HepG2 (cell line): ENCODE results near the gene SLC12A5. TPM values are rescaled to one million over a fixed set of nuclear protein-coding genes. Genes with fewer than 3 reads are reported as not detected.
A peak's percentile ranks its signal among the peaks of the same experiment; 100 is the strongest.

Experiments
- AGO2 ChIP-seq: fragments of 200-400 bp; formaldehyde crosslinking; optimal IDR thresholded peaks from 2 replicates; pipeline ENCODE3; 2017; ENCODE audit warnings: mild to moderate bottlenecking, low read depth, low read length, moderate library complexity
- AKNA ChIP-seq: sonication (generic); formaldehyde crosslinking; IDR thresholded peaks from 2 replicates; pipeline ENCODE4 v1.4.0; 2020; ENCODE audit warnings: missing genetic modification reagents, borderline replicate concordance
- ETS1 ChIP-seq: sonication (generic); formaldehyde crosslinking; IDR thresholded peaks from 2 replicates; pipeline ENCODE4 v1.4.0; 2020; ENCODE audit warnings: missing genetic modification reagents
- JUNB ChIP-seq: sonication (generic); formaldehyde crosslinking; IDR thresholded peaks from 2 replicates; pipeline ENCODE4 v1.8.0; 2022; ENCODE audit warnings: missing genetic modification reagents, mild to moderate bottlenecking, borderline replicate concordance
- KLF13 ChIP-seq: sonication (generic); formaldehyde crosslinking; IDR thresholded peaks from 2 replicates; pipeline ENCODE4 v1.4.0; 2020; ENCODE audit warnings: mild to moderate bottlenecking, missing genetic modification reagents
- NR2F6 ChIP-seq, 2 experiments: IDR thresholded peaks; 2 replicates each; pipeline ENCODE4 v1.6.1; 2016; ENCODE audit warnings: antibody characterized with exemption in 1 of 2, mild to moderate bottlenecking in 1 of 2
- RCOR2 ChIP-seq: IDR thresholded peaks from 2 replicates; pipeline ENCODE4 v1.6.1; 2016; ENCODE audit warnings: missing biosample characterization, missing genetic modification reagents
- TGIF2 ChIP-seq: IDR thresholded peaks from 2 replicates; pipeline ENCODE4 v1.6.1; 2016; ENCODE audit warnings: control low read depth, missing compliant biosample characterization
- THAP8 ChIP-seq: sonication (generic); formaldehyde crosslinking; IDR thresholded peaks from 2 replicates; pipeline ENCODE4 v1.5.1; 2020; ENCODE audit warnings: missing genetic modification reagents, mild to moderate bottlenecking, borderline replicate concordance
- ZNF234 ChIP-seq: sonication (generic); formaldehyde crosslinking; conservative IDR thresholded peaks from 2 replicates; pipeline ENCODE4 v1.5.1; 2020; ENCODE audit warnings: mild to moderate bottlenecking, missing genetic modification reagents
- ZNF280D ChIP-seq: sonication (generic); formaldehyde crosslinking; IDR thresholded peaks from 2 replicates; pipeline ENCODE4 v1.5.1; 2020; ENCODE audit warnings: mild to moderate bottlenecking, missing genetic modification reagents
- ZNF296 ChIP-seq: sonication (generic); formaldehyde crosslinking; conservative IDR thresholded peaks from 2 replicates; pipeline ENCODE4 v1.5.0; 2020; ENCODE audit warnings: mild to moderate bottlenecking, missing genetic modification reagents
- ZNF629 ChIP-seq: sonication (generic); formaldehyde crosslinking; conservative IDR thresholded peaks from 2 replicates; pipeline ENCODE4 v1.5.0; 2020; ENCODE audit warnings: missing genetic modification reagents
- polyA plus RNA-seq, 8 experiments: library from polyadenylated mRNA; depleted of rRNA in 3 of 8; stranded (reverse) in 7 of 8; unstranded in 1 of 8; fragments of >200 nt; fragmentation: Illumina TruSeq in 4 of 8; extraction: Trizol in 4 of 8; gene quantifications; 2 replicates each; pipeline versions ENCODE4 v1.2.1 to v1.2.3, GENCODE V29; 2011 to 2016; ENCODE audit warnings: low read depth in 4 of 8, missing spikeins in 1 of 8, mixed read lengths in 1 of 8; ENCODE audit not compliant: insufficient read depth in 1 of 8
- total RNA-seq, 5 experiments: library from RNA; depleted of rRNA; stranded (reverse); fragments of >200 nt; fragmentation: Illumina TruSeq; extraction: Trizol; gene quantifications; 2 replicates each; pipeline ENCODE4 v1.2.3, GENCODE V29; 2016; ENCODE audit warnings: low read depth in 1 of 5
- TF ChIP-seq, protein P1 (sequence below): sonication (generic); formaldehyde crosslinking; IDR thresholded peaks from 2 replicates; pipeline ENCODE4 v1.5.0; 2020; ENCODE audit warnings: mild to moderate bottlenecking, missing genetic modification reagents, borderline replicate concordance

The SLC12A5 gene
- total and polyA plus RNA-seq, 2 of the 13 experiments (the other 11 are each of a cell fraction or from before 2014, with no cell fraction given): 4.3 to 5.4 TPM

GRCh38 chr20:46040902-46041535, 12.0 kb downstream of the SLC12A5 start (continued):
- TF ChIP-seq, protein P1, sequence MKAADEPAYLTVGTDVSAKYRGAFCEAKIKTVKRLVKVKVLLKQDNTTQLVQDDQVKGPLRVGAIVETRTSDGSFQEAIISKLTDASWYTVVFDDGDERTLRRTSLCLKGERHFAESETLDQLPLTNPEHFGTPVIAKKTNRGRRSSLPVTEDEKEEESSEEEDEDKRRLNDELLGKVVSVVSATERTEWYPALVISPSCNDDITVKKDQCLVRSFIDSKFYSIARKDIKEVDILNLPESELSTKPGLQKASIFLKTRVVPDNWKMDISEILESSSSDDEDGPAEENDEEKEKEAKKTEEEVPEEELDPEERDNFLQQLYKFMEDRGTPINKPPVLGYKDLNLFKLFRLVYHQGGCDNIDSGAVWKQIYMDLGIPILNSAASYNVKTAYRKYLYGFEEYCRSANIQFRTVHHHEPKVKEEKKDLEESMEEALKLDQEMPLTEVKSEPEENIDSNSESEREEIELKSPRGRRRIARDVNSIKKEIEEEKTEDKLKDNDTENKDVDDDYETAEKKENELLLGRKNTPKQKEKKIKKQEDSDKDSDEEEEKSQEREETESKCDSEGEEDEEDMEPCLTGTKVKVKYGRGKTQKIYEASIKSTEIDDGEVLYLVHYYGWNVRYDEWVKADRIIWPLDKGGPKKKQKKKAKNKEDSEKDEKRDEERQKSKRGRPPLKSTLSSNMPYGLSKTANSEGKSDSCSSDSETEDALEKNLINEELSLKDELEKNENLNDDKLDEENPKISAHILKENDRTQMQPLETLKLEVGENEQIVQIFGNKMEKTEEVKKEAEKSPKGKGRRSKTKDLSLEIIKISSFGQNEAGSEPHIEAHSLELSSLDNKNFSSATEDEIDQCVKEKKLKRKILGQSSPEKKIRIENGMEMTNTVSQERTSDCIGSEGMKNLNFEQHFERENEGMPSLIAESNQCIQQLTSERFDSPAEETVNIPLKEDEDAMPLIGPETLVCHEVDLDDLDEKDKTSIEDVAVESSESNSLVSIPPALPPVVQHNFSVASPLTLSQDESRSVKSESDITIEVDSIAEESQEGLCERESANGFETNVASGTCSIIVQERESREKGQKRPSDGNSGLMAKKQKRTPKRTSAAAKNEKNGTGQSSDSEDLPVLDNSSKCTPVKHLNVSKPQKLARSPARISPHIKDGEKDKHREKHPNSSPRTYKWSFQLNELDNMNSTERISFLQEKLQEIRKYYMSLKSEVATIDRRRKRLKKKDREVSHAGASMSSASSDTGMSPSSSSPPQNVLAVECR (CRISPR knock-in tag): no peak; the same call in 1 of the 2 replicates
- no peak for TF ChIP-seq KLF13
- no peak for TF ChIP-seq NR2F6 (IDR thresholded peaks at IDR 0.05)
- TF ChIP-seq NR2F6 (CRISPR knock-in tag; IDR thresholded peaks at IDR 0.05): peak; percentile 60; the same call in 1 of the 2 replicates
- TF ChIP-seq ETS1 (CRISPR knock-in tag): peak; percentile 95; the same call in 1 of the 2 replicates
- TF ChIP-seq AGO2: no peak
- TF ChIP-seq ZNF280D (CRISPR knock-in tag): peak; percentile 78; the same call in 1 of the 2 replicates
- 0 out of 2 replicates have a peak, but pooled peaks have one; percentile 56 for TF ChIP-seq ZNF629 (CRISPR knock-in tag)
- no peak for TF ChIP-seq THAP8
- TF ChIP-seq RCOR2 (CRISPR knock-in tag): 0 out of 2 replicates have a peak, but pooled peaks have one; percentile 40
- TF ChIP-seq JUNB: 0 out of 2 replicates have a peak, but pooled peaks have one; percentile 46
- TF ChIP-seq ZNF234: no peak
- no peak; the same call in 1 of the 2 replicates for TF ChIP-seq ZNF296 (CRISPR knock-in tag)
- peak; percentile 95 for TF ChIP-seq TGIF2 (CRISPR knock-in tag)
- peak; percentile 94 for TF ChIP-seq AKNA (CRISPR knock-in tag)
